Stromal cell of bone marrow (primary cell): ENCODE measurements around the gene NT5C1A.

ENCODE experiments used
- DNase-seq: peaks from one replicate; pipeline ENCODE4 v3.0.0-alpha.2; 2012; ENCODE audit warnings: low read depth

Gene NT5C1A

GRCh38 chr1:39671793-39672550 lies at the start of gene NT5C1A:
Gene NT5C1A, minus strand, starts transcription at chr1:39672107. Its CDS starts 69 bp downstream, at chr1:39672038.
- no peak for DNase-seq

- DNase-seq = no peak
Observed at GRCh38 chr1:39721664-39722063, 49.8 kb upstream of the NT5C1A start.

- DNase-seq = peak; percentile 41
Observed at GRCh38 chr1:39720094-39720999, 48.4 kb upstream of the NT5C1A start.

- DNase-seq = no peak
Observed at GRCh38 chr1:39717809-39718208, 45.9 kb upstream of the NT5C1A start.

GRCh38 chr1:39713557-39713956 lies 41.6 kb upstream of the NT5C1A start:
- no peak for DNase-seq

GRCh38 chr1:39711966-39712340 lies 40.0 kb upstream of the NT5C1A start:
- DNase-seq = no peak

- no peak for DNase-seq
Observed at GRCh38 chr1:39711104-39711965, 39.4 kb upstream of the NT5C1A start.

GRCh38 chr1:39707506-39707905 lies 35.6 kb upstream of the NT5C1A start:
- DNase-seq = no peak

GRCh38 chr1:39704757-39705156 lies 32.9 kb upstream of the NT5C1A start:
- no peak for DNase-seq

- DNase-seq = no peak
Observed at GRCh38 chr1:39701049-39701439, 29.1 kb upstream of the NT5C1A start.

- DNase-seq = no peak
Observed at GRCh38 chr1:39700348-39700747, 28.4 kb upstream of the NT5C1A start.

GRCh38 chr1:39699419-39699818 lies 27.5 kb upstream of the NT5C1A start:
- no peak for DNase-seq

GRCh38 chr1:39698568-39698967 lies 26.7 kb upstream of the NT5C1A start:
- no peak for DNase-seq

- no peak for DNase-seq
Observed at GRCh38 chr1:39696448-39696847, 24.5 kb upstream of the NT5C1A start.

- no peak for DNase-seq
Observed at GRCh38 chr1:39695016-39695415, 23.1 kb upstream of the NT5C1A start.

- DNase-seq = no peak
Observed at GRCh38 chr1:39694026-39694425, 22.1 kb upstream of the NT5C1A start.

- DNase-seq = no peak
Observed at GRCh38 chr1:39692152-39693074, 20.5 kb upstream of the NT5C1A start.

- peak; percentile 18 for DNase-seq
Observed at GRCh38 chr1:39691383-39692151, 19.7 kb upstream of the NT5C1A start, which contains the start of gene HPCAL4. Gene HPCAL4, minus strand, starts transcription at chr1:39691433. Its CDS starts 6,830 bp downstream, at chr1:39684603.

GRCh38 chr1:39690794-39691382 lies 19.0 kb upstream of the NT5C1A start:
- DNase-seq = no peak

- DNase-seq = no peak
Observed at GRCh38 chr1:39690225-39690624, 18.3 kb upstream of the NT5C1A start.
